Fibroblast of gingiva (primary cell): ENCODE measurements around the gene PLPP2.

ENCODE experiments used
- DNase-seq: peaks from one replicate; pipeline ENCODE4 v3.0.0-alpha.2; 2011; ENCODE audit warnings: low read depth

The PLPP2 gene

GRCh38 chr19:313988-314815 is 23.0 kb upstream of the PLPP2 start:
- DNase-seq: no peak

- DNase-seq: no peak
Measured at GRCh38 chr19:313169-313987, 22.2 kb upstream of the PLPP2 start.

GRCh38 chr19:311813-312261 is 20.6 kb upstream of the PLPP2 start:
- DNase-seq: no peak

GRCh38 chr19:310781-311496 is 19.7 kb upstream of the PLPP2 start:
- DNase-seq: no peak

- no peak for DNase-seq
Measured at GRCh38 chr19:310141-310651, 19.0 kb upstream of the PLPP2 start.

GRCh38 chr19:309206-309565 is 18.0 kb upstream of the PLPP2 start:
- DNase-seq: no peak

- DNase-seq: no peak
Measured at GRCh38 chr19:308471-309205, 17.4 kb upstream of the PLPP2 start.

- DNase-seq: no peak
Measured at GRCh38 chr19:307793-308420, 16.7 kb upstream of the PLPP2 start.

GRCh38 chr19:307111-307531 is 15.9 kb upstream of the PLPP2 start:
- no peak for DNase-seq

- DNase-seq: no peak
Measured at GRCh38 chr19:306151-306900, 15.1 kb upstream of the PLPP2 start.

- DNase-seq: no peak
Measured at GRCh38 chr19:305240-306150, 14.3 kb upstream of the PLPP2 start.

- DNase-seq: no peak
Measured at GRCh38 chr19:296476-297225, 5.4 kb upstream of the PLPP2 start.

- no peak for DNase-seq
Measured at GRCh38 chr19:295687-296370, 4.6 kb upstream of the PLPP2 start.

- no peak for DNase-seq
Measured at GRCh38 chr19:294946-295686, 3.9 kb upstream of the PLPP2 start.

- no peak for DNase-seq
Measured at GRCh38 chr19:294341-294945, 3.2 kb upstream of the PLPP2 start.

- DNase-seq: no peak
Measured at GRCh38 chr19:293436-294110, 2.4 kb upstream of the PLPP2 start.
